ENCODE data around the gene LCN6. TPM values are rescaled to one million over a fixed set of nuclear protein-coding genes. Genes with fewer than 3 reads are reported as not detected.
A peak's percentile ranks its signal among the peaks of the same experiment; 100 is the strongest.
"Not testable (repeated sequence)": the region's sequence is repeated elsewhere in the genome, so short reads cannot be mapped to it uniquely, and the experiment has no call there.

LCN6 gene
- total RNA-seq, 1 donor from 2014 or later, result not detected

GRCh38 chr9:136788644-136789522 lies 40.6 kb upstream of the LCN6 start:
- DNase-seq (ENCODE audit: low spot score); intact Hi-C loops (cut with micrococcal nuclease); H3K4me3 Mint-ChIP-seq (ENCODE audit: low read depth); H3K27me3 Mint-ChIP-seq (ENCODE audit: low read depth); H3K36me3 Mint-ChIP-seq (ENCODE audit: low read depth); H3K9me3 Mint-ChIP-seq; H3K27ac Mint-ChIP-seq: not testable (repeated sequence)
- peaks cover 30% of the 10 kb centered on the region for H3K4me1 Mint-ChIP-seq (ENCODE audit: low read depth)

DNA sequence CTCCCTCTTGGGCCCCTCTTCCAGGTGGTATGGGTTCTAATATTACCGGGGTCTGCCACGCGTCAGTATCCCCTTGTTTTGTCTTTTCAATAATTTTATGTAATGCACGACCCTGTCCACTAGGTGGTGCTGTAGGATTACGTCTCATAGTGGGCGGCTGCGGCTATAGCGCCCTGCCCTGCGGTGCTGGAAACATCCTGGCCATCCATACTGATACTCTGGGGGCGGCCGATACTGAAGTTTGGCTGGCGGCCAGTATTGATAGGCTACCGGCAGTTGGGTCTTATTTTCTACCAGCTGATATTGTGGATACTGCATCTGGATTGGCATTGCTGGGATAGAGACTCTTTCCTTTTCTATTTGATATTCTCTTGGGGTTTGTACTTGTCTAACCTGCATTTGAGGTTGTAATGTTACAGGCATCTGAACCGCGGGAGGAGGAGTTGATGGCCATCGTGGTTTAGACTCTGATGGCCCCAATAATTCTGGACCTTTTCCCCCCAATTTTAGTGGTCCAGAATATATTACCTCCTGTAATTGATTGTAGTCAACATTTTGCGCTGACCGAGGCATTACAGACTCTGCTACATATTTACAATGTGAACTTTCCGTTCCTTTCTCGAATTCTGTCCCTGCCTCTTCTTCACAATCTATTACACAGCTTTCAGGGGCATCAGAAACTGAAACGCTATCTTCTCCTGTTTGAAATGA lies 39.5 kb upstream of the LCN6 start:
- H3K27ac Mint-ChIP-seq, result peak overlapping the region; percentile 21
- H3K27me3 Mint-ChIP-seq (ENCODE audit: low read depth), result peaks cover 12% of the 10 kb centered on the region
- intact Hi-C loops (cut with micrococcal nuclease), result loop anchor here (1.0 kb wide), 1 partner anchor 247 kb away; no protein-coding TSS in a partner anchor
- DNase-seq (ENCODE audit: low spot score), result peak; percentile 70
- H3K4me1 Mint-ChIP-seq (ENCODE audit: low read depth), result peaks cover 30% of the 10 kb centered on the region
- no peak overlapping the region for H3K4me3 Mint-ChIP-seq (ENCODE audit: low read depth)
- peaks cover 4% of the 10 kb centered on the region for H3K36me3 Mint-ChIP-seq (ENCODE audit: low read depth)
- H3K9me3 Mint-ChIP-seq, result no peaks in the 10 kb centered on the region

- not testable (repeated sequence) for H3K4me3 Mint-ChIP-seq (ENCODE audit: low read depth); H3K36me3 Mint-ChIP-seq (ENCODE audit: low read depth); DNase-seq (ENCODE audit: low spot score); H3K9me3 Mint-ChIP-seq; H3K27ac Mint-ChIP-seq
- peaks cover 17% of the 10 kb centered on the region for H3K27me3 Mint-ChIP-seq (ENCODE audit: low read depth)
- peaks cover 26% of the 10 kb centered on the region for H3K4me1 Mint-ChIP-seq (ENCODE audit: low read depth)
- intact Hi-C loops (cut with micrococcal nuclease), result loop anchor here (1.0 kb wide), 1 partner anchor 248 kb away; no protein-coding TSS in a partner anchor
Observed at GRCh38 chr9:136786983-136787382, 38.7 kb upstream of the LCN6 start.

DNA sequence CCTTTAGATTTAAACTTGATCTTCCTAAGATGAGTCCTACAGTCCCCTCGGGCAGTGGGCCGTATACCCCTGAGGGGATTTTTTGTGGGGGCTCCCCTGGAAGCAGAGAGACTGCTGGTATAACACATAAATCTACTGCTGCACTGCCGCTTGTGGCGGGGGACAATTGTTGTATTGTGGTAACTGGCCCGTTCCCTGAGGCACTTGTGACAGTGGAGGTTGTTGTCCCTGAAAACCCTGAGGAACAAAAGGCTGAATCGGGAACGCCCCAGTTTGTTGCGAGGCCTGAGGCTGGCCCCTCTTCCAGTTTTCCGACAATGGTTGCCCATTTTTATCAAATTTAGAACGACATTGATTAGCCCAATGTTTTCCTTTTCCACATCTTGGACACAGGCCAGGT lies 38.1 kb upstream of the LCN6 start:
- H3K4me3 Mint-ChIP-seq (ENCODE audit: low read depth), result no peak overlapping the region
- no peaks in the 10 kb centered on the region for H3K9me3 Mint-ChIP-seq
- H3K27ac Mint-ChIP-seq, result no peak overlapping the region
- no peaks in the 10 kb centered on the region for H3K36me3 Mint-ChIP-seq (ENCODE audit: low read depth)
- H3K4me1 Mint-ChIP-seq (ENCODE audit: low read depth), result peaks cover 24% of the 10 kb centered on the region
- intact Hi-C loops (cut with micrococcal nuclease), result no loop called here
- DNase-seq (ENCODE audit: low spot score), result no peak
- H3K27me3 Mint-ChIP-seq (ENCODE audit: low read depth), result peaks cover 20% of the 10 kb centered on the region

DNA sequence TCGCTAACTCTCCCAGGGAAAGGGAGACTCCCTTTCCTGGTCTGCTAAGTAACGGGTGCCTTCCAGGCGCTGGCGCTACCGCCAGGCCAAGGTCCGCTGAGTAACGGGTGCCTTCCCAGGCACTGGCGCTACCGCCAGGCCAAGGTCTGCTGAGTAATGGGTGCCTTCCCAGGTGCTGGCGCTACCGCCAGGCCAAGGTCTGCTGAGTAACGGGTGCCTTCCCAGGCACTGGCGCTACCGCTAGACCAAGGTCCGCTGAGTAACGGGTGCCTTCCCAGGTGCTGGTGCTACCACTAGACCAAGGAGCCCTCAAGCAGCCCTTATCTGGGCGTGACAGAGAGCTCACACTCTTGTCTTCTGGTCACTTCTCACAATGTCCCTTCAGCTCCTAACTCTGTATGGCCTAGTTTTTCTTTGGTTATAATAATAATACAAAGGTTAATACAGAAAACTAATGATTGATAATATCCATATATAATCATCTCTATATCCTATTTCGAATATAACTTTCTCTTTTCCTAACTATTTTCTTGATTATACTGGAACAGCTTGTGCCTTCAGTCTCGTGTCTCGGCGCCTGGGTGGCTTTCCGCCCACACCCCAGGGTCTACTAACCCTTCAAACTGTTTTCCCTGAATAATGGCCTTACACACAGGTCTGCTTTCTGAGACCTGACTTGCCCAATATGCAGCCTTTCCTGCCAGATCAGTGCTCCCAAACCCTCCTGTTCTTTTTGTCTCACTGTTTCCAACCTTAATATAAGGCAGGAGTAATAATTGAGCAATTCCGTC lies 37.4 kb upstream of the LCN6 start:
- H3K4me1 Mint-ChIP-seq (ENCODE audit: low read depth), result peaks cover 24% of the 10 kb centered on the region
- DNase-seq (ENCODE audit: low spot score); intact Hi-C loops (cut with micrococcal nuclease); H3K27ac Mint-ChIP-seq; H3K4me3 Mint-ChIP-seq (ENCODE audit: low read depth); H3K9me3 Mint-ChIP-seq; H3K36me3 Mint-ChIP-seq (ENCODE audit: low read depth): not testable (repeated sequence)
- H3K27me3 Mint-ChIP-seq (ENCODE audit: low read depth), result peaks cover 23% of the 10 kb centered on the region

DNA sequence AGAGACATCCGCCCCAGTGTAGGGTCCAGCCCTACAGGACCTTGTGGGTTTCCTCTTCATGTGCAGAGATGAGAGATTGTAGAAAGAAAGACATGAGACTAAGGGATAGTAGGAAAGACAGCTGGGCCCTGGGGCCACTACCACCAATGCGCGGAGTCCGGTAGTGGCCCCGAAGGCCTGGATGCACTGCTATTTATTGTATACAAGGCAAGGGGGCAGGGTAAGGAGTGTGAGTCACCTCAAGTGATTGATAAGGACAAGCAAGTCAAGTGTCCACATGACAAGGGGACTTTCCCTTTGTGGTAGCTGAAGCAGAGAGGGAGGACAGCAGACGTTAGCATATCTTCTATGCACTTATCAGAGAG lies 36.7 kb upstream of the LCN6 start:
- no peak overlapping the region for H3K4me3 Mint-ChIP-seq (ENCODE audit: low read depth)
- no peak for DNase-seq (ENCODE audit: low spot score)
- no peaks in the 10 kb centered on the region for H3K36me3 Mint-ChIP-seq (ENCODE audit: low read depth)
- H3K27me3 Mint-ChIP-seq (ENCODE audit: low read depth), result peaks cover 27% of the 10 kb centered on the region
- H3K4me1 Mint-ChIP-seq (ENCODE audit: low read depth), result peaks cover 21% of the 10 kb centered on the region
- no peak overlapping the region for H3K27ac Mint-ChIP-seq
- no peaks in the 10 kb centered on the region for H3K9me3 Mint-ChIP-seq
- intact Hi-C loops (cut with micrococcal nuclease), result no loop called here

GRCh38 chr9:136784249-136784996 lies 36.1 kb upstream of the LCN6 start:
- H3K36me3 Mint-ChIP-seq (ENCODE audit: low read depth), result no peaks in the 10 kb centered on the region
- peaks cover 30% of the 10 kb centered on the region for H3K27me3 Mint-ChIP-seq (ENCODE audit: low read depth)
- peaks cover 21% of the 10 kb centered on the region for H3K4me1 Mint-ChIP-seq (ENCODE audit: low read depth)
- no peak overlapping the region for H3K4me3 Mint-ChIP-seq (ENCODE audit: low read depth)
- no peak overlapping the region for H3K27ac Mint-ChIP-seq
- no peak for DNase-seq (ENCODE audit: low spot score)
- intact Hi-C loops (cut with micrococcal nuclease), result no loop called here
- H3K9me3 Mint-ChIP-seq, result no peaks in the 10 kb centered on the region

DNA sequence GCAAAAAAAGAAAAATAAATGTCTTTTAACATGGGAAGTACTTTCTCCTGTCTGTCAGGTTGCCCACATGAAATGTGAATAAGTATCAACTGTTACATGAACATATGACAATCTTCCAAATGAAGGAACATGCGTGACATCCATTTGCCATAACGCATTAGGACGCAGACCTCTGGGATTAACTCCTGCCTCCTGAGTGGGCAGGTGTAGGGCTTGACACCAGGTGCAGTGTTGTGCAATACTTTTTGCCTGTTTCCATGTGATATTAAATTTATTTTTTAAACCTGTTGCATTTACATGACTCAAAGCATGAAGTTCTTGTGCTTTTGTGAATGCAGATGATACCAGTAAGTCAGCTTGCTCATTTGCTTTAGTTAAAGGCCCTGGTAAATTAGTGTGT lies 34.1 kb upstream of the LCN6 start:
- Mint-ChIP-seq H3K27ac (no peak overlapping the region), H3K9me3 (no peaks in the 10 kb centered on the region), H3K27me3 (ENCODE audit: low read depth) (peaks cover 44% of the 10 kb centered on the region), H3K4me1 (ENCODE audit: low read depth) (peaks cover 9% of the 10 kb centered on the region), H3K4me3 (ENCODE audit: low read depth) (no peak overlapping the region), H3K36me3 (ENCODE audit: low read depth) (no peaks in the 10 kb centered on the region)
- DNase-seq (ENCODE audit: low spot score), result no peak
- intact Hi-C loops (cut with micrococcal nuclease), result no loop called here

GRCh38 chr9:136779808-136780207 lies 31.5 kb upstream of the LCN6 start:
- intact Hi-C loops (cut with micrococcal nuclease), result no loop called here
- Mint-ChIP-seq H3K9me3 (no peaks in the 10 kb centered on the region), H3K27me3 (ENCODE audit: low read depth) (peaks cover 39% of the 10 kb centered on the region), H3K4me3 (ENCODE audit: low read depth) (no peak overlapping the region), H3K36me3 (ENCODE audit: low read depth) (no peaks in the 10 kb centered on the region), H3K4me1 (ENCODE audit: low read depth) (peaks cover 3% of the 10 kb centered on the region), H3K27ac (no peak overlapping the region)
- DNase-seq (ENCODE audit: low spot score), result no peak

DNA sequence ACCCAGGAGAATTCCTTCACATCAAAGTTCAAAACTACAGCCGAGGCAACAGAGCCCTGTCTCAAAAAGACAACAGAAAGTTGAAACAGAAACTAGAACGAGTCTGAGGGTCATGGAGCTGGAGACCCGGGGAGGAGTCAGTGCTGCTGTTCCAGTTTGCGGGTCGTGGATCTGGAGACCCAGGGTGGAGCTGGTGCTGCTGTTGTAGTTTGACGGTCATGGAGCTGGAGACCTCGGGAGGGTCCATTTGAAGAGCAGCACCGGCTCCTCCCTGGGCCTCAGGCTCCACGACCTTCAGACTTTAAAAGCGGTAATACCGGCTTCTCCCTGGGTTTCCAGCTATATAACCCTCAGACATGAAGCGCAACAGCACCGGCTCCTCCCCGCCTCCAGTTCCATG lies 29.0 kb upstream of the LCN6 start:
- no peaks in the 10 kb centered on the region for H3K4me1 Mint-ChIP-seq (ENCODE audit: low read depth)
- peaks cover 10% of the 10 kb centered on the region for H3K9me3 Mint-ChIP-seq
- DNase-seq (ENCODE audit: low spot score), result no peak
- H3K4me3 Mint-ChIP-seq (ENCODE audit: low read depth), result no peak overlapping the region
- no peak overlapping the region for H3K27ac Mint-ChIP-seq
- H3K36me3 Mint-ChIP-seq (ENCODE audit: low read depth), result no peaks in the 10 kb centered on the region
- peaks cover 35% of the 10 kb centered on the region for H3K27me3 Mint-ChIP-seq (ENCODE audit: low read depth)
- intact Hi-C loops (cut with micrococcal nuclease), result no loop called here

DNA sequence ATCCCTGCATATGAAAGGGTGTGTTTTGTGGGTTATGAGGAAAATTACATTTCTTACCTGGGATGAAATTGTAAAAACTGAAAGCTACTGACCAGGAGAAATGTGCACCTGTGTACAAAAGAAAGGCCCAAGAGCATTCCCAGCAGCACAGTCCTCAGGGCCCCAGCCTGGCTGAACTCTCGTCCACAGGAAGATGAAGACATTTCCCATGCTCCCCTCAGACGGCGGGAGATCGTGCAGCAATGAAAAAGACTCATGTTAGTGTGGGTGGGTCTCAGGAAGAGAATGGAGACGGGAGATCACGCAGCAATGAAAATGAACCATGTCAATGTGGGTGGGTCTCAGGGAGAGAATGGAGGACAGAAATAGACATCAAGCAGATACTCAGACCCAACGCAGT lies 28.6 kb upstream of the LCN6 start:
- Mint-ChIP-seq H3K27ac (no peak overlapping the region), H3K4me3 (ENCODE audit: low read depth) (no peak overlapping the region), H3K9me3 (peaks cover 10% of the 10 kb centered on the region), H3K36me3 (ENCODE audit: low read depth) (no peaks in the 10 kb centered on the region), H3K27me3 (ENCODE audit: low read depth) (peaks cover 31% of the 10 kb centered on the region), H3K4me1 (ENCODE audit: low read depth) (no peaks in the 10 kb centered on the region)
- no peak for DNase-seq (ENCODE audit: low spot score)
- intact Hi-C loops (cut with micrococcal nuclease), result no loop called here

DNA sequence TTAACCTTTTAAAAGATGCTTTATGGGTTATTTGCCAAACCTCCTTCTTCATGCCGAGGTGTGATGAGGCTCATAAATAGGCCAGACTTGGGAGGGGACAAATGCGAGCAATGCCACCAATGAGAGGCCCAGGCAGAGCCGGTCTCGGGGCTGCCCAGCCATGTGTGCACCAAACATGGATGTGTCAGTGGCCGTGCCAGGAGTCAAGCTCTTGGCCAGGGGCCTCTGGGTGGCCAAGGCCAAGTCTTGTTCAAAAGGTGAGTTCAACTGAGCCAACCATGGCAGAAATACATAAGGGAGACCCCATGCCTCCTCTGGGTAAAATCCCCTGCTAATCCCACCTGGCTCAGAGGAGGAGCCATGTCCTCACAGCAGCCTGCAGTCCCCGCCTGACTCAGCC lies 26.9 kb upstream of the LCN6 start:
- H3K27me3 Mint-ChIP-seq (ENCODE audit: low read depth), result peaks cover 23% of the 10 kb centered on the region

More for the DNA sequence above, 26.9 kb upstream of the LCN6 start:
- intact Hi-C loops (cut with micrococcal nuclease), result no loop called here
- no peaks in the 10 kb centered on the region for H3K36me3 Mint-ChIP-seq (ENCODE audit: low read depth)
- H3K4me1 Mint-ChIP-seq (ENCODE audit: low read depth), result no peaks in the 10 kb centered on the region
- H3K27ac Mint-ChIP-seq, result no peak overlapping the region
- H3K4me3 Mint-ChIP-seq (ENCODE audit: low read depth), result no peak overlapping the region
- peaks cover 10% of the 10 kb centered on the region for H3K9me3 Mint-ChIP-seq
- DNase-seq (ENCODE audit: low spot score), result no peak
